ENCODE measurements around the gene CABLES1.

CABLES1 gene

DNA sequence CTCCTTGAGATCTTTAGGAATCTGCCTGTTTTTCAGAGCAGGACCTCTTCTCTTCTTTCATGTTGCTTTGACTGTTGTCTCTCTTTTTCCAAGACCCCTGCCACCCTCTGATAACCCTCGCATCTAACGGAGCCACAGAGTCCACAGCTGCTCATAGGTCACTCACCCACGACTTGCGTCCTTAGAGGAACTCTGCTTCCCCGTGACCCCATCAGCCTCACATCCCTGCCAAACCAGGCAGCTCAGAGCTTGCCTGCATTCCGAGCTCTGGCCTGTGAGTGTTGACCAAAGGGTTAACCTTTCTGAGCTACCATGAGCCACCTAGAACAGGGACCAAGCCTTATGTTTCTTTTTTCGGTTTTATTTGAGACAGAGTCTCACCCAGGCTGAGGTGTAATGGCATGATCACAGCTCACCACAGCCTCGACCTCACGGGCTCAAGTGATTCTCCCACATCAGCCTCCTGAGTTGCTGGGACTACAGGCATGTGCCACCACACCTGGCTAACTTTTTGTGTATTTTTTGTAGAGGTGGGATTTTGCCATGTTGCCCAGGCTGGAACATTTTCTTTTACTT, 36.4 kb downstream of the CABLES1 start:
- no peak for DNase-seq

DNA sequence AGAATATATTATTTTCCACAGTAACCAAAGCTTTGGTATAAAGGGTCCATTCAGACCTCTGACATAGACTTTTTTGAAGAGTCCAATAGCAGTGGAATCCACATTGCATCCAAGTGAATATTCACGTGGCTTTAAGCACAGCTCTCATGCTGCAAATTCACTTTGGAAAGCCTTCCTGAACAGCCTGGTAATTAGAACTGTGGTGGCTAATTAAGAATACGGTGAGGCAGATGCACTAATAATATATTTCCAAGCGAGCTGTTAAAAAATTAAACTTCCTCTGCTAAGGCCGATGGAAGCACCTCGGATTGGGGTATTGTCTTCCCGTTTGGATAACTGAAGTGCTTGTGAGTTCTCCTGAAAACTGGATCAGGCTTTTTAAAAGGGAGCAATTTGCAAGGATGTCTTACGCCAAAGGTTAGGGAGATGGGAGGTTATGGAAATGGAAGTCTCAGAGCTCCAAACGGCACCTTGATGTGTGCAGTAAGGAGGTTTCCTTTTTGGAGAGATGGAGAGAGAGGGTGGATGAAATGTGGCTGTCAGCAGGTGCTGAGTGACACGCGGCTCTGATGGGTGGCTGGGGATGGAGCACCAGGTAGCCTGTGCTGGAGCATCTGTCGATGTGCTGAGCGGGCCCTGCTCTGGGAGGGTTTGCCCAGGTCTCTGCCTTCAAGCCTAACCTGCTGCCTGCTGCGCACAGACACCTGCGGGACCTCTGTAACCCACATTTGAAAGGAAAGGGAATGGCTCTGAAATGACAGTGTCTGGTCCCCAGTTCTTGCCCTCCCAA, 37.5 kb downstream of the CABLES1 start:
- no peak for DNase-seq

DNA sequence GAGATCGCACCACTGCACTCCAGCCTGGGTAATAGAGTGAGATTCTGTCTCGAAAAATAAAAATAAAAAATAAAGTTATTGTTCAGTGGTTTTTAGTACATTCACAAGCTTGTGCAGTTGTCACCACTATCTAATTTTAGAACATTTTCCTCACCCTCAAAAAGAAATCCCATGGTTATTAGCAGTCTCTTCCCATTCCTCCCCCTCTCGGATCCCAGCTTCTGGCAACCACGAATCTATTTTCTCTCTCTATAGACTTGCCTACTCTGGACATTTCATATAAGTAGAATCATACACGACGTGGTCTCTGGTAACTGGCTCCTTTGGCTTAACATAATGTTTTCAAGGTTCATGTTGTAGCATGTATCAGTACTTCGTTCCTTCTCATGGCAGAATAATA, 38.6 kb downstream of the CABLES1 start:
- DNase-seq: no peak

DNA sequence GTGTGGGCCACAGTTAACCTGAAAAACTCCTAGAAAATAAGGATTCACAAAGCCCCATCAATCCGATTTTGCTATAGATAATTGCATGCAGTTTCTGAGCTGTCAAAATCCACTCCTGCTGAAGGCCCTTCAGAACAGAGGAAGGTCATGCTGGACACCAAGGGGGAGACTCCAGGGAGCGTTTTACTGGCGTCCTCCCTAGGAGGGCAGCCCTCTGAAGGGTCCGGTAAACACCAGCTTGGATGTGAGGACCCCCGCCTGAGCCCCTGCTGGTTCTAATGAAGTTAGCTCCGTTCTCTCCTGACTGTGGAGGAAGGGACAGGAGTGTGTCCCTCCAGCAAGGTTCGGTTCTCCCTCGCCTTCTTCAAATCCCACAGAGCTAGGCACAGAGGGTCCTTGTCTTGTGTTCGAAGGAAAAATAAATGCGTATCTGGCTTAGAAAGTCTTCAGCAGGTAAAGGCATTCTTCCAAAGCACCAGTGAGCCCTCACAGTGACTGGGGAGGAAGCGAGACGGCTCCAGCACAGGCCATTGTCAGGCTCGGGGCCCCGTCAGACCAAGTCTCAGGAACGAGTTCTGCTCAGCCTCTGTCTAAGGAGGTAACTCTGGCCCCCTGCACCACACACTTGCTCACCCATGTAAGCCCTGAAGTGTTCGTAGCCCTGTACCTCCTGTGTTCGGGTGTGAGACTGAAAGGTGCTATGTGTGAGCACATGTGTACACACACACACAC, 41.6 kb downstream of the CABLES1 start:
- DNase-seq: no peak

DNA sequence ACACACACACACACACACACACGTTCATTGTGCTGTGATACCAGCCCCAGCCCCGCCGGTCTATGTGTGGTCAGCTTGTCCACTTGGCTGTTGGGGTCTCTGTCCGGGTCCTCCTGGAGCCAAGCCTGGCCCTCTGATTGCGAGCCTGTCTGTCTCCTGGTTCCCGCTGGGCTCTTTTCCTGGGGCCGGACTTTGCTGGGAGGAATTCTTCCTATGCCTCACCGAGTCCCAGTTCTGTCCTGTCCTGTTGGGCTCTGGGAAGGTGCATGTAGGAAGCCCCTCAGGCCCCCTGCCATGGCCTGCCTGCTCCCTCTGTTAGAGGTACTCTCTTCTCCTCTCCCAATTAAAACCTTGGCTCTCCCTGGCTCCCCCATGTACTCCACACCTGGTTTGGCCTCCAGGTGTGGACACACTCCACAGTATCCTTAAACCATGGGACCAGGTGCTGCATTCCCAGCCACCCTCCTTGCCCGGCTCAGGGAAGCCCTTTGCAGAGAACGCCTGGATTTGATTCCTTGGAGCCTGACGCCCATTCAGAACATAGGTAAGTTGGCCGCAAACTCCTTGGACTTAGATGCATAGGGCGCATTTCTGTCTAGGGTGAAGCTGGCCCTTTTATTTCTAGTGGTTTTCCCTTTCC, 42.3 kb downstream of the CABLES1 start:
- no peak for DNase-seq

DNA sequence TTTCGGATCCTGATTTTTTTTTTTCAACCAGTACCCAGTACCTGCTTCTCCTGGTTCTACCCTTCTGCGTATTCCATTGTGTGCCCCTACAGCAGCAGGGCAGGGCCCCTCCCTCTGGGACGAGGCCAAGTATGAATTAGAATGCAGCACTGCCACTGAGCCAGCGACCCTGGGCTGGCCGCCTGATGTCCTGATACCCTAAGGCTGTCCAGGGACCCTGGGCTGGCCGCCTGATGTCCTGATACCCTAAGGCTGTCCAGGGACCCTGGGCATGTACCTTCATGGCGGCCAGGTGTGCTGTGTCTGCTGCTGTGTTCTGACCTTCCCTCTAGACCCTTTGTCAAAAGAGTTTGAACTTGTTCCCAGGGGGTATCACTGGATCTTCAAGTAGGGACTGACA, 42.9 kb downstream of the CABLES1 start:
- no peak for DNase-seq

DNA sequence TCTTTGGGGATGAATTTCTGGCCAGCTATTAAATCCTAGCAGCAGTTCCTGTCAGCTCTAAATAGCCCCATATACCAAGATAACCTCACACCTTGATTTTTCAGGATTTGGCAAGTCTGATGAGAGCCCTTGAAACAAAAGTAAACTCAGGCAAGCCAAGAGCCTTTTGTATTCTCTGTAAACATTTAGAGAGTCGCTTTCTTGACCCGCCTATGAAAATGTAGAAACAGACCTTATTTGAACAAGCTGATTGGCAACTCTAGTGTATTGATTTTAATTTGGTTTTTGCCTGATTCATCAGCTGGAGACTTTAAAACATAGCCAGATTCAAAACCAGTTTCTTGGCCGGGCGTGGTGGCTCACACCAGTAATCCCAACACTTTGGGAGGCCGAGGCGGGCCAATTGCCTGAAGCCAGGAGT, 43.4 kb downstream of the CABLES1 start:
- no peak for DNase-seq

DNA sequence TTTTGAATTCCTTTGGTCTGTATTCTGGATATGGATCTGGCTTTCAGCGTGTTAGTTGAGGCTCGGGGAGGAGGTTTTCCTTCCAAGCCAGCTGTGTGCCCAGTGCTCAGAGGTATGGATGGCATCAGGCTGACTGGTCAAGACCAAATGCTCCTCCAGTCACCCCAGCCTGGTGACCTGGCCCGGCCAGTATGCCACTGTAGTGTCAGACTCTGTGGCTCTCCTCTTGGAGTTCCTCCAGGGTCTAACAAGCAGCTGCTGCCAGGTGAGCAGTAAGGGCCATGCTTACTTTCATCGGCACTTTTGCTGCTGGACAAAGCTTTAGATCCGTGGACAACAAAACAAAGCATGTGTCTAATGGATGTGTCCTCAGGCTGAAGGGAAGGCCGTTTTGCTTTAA, 44.1 kb downstream of the CABLES1 start:
- DNase-seq: no peak

DNA sequence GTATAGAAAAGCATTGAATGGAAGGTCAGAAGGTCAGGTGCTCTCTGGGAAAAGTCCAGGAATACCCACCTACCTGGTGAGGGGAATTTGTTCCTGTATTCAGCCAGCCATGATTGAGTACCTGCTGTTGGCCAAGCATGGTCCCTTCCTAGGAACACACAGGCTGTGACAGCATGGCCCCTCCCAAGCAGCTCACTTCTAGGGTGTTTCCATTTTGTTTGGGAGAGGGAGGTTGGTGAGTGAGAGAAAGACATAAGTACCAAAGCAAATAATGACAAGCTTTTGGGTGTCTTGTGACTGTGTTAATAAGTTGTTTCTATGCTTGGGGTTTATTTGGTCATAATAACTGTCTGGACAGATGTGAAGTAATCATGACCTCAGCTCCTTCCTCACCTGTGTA, 46.3 kb downstream of the CABLES1 start:
- no peak for DNase-seq

DNA sequence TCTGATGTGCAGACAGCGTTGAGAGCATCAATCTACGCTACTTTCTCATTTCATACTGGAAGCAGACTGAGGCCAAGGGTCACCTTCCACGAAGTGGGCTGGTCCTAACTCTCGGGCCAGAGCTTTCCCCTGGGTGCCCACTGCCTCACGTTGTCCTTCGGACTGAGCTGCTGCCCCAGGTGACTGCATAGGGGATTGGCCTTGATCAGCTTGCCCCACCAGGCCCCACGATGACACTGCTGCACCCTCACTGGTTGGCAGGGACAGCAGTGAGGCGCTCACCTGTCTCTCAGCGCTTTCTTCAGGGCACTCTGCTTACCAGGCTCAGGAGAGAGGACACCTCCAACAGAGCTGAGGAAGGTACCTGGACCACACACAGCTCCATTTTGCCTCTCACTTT, 47.3 kb downstream of the CABLES1 start:
- no peak for DNase-seq

DNA sequence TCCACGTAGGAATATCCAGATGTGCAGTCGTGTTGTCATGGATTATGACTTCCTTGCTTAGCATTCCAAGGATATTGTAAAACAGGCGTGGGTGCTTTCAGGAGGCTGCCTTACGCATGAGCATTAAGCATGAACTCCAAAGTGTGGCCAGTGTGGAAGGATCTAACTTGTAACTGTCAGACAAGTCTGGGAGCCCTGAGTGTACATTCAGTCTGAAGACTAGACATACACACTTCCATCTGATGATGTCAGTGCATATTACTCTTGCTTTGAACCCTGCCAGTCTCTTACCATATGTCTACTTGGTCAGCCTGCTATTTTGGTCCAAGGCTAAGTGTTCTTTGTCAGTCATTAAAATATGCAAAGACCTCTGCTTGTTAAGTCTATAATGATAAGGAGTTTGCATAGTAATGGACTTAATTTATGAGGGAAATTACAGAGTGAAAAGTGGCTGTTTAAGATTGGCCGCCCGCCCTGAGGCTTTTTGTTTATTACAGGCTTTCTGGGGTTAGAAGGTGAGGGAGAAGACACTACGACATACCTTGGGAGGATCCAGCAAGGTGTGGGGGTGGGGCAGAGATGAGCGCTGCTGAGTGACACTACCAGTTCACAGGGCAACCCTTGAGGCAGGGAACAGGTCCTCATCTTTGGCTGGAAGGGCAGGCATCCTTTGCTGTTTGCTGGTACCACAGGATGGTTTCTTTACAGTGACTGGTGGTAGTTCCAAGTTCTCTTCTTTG, 48.3 kb downstream of the CABLES1 start:
- no peak for DNase-seq

DNA sequence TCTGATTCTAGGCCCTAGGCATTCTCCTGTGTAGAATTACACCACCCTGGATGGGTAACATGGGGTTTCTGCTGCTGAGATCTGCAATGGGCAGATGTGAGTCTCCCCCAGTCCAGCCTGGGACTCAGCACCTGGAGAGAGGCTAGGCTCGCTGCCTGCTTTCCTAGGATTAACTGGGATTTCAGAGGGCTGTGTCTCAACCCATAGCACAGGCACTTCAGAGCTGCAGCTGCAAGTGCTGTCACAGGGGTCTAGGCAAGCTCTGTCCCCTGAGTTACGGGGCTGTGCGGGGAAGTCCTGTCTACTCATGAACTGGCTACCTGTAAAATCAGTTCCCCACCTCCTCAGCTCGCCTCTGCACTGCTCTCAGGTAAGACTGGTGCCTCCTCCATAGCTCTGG, 51.5 kb downstream of the CABLES1 start:
- no peak for DNase-seq

DNA sequence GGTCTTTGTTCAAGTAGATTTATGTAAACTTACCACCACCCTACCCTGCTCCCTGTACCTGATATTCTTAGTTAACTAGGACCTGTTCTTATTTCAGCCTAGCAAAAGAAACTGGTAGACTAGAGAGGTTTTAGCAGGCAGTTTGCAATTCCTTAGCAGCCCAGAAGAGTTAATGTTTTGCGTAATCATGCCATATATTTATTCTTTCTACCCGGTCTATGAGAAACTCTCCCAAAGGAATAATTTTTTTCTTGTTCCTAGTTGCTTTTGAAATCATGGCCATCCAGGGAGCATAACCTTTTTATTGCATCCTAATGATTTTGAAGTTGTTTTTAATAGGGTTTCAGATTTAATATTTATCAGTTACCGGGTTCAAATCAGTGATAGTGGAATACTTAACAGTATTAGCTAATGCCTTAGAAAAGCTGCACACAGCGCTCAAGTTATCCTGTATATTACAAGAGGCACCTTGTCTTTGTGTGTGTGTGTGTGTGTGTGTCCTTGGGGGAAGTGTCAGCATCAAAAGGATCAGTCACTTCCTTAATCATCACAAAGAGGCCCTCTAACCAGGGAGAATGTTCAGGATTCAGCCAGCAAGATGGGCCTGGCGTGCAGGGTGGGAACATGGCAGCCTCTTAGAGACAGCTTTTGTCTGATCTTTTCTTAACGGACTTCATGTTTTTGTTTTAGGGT, 52.9 kb downstream of the CABLES1 start:
- no peak for DNase-seq

DNA sequence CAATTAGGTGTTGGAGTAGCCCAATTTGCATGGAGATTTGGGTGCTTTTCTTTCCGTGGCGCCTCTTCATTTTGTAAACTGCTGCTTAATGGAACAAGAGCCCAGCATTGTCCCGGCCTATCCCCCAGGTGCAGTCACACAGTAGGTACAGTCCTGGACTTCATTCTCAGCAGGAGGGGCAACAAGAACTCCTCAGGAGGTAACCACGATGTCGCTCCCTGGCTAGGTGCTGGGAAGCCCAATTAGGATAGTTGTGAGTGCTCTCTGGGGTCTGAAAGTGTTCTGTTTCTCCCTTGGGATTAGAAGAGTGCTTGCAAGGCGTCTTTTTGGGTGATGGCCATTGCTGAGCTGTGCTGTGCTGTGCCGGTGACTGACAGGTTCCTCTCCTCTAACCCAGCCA, 53.8 kb downstream of the CABLES1 start:
- no peak for DNase-seq

DNA sequence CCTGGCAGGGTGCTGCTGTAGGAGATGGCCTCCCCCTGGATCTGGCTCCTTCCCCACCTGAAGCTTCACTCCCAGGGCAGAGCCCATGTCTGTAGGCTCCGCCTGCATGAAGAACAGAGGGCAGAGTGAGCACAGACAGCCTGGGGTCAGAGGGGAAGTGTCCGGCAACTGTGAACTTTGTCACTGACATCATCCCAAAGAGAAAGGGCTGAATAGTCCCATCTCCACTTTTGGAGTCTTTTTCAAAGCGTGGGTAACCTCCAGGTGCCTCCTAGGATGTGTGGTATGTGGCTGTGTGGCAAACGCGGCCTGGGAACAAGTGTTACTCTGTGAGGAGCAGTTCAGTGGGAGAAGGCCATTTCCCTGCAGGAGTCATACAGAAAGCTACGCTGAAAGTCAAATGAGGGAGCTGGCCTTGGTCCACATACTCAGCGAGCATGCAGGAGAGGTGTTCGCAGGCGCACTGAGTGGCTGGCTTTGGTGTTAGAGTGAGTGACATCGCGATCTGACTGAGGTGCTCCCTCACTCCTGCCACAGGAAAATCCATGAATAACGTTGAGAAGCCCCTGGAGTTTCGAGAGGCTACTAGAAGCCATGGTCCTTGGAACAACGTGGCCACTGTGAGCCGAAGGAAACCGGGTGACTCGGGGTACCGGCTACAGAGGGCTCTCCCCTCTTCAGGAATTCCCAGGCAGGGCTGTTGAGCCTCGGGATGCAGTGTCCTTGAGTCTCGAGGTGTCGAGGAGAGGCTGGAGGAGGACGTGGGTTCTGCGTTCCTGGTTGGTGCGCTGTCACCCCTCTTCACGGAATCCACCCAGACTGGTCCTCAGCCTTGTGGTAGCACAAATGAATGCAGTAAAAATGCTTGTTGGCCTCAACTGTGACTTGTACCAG, 54.7 kb downstream of the CABLES1 start:
- no peak for DNase-seq

DNA sequence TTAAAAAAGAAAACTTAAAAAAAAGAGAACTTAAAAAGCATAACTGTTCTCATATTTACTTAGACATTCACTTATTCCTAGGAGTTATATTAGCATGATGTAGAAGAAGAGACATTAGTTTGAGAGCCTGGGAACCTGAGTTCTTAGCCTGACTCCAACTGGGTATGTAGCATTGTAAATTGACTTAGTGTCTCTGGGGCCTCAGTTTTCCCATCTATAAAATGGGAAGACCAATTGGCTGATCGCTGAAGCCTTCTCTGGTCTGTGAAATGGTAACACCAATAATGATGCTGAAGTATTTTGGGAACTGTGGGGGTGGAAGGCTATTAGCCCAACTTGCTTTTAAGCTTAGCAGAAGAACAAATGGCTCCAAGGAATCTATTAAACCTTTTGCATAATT, 55.9 kb downstream of the CABLES1 start:
- DNase-seq: no peak

DNA sequence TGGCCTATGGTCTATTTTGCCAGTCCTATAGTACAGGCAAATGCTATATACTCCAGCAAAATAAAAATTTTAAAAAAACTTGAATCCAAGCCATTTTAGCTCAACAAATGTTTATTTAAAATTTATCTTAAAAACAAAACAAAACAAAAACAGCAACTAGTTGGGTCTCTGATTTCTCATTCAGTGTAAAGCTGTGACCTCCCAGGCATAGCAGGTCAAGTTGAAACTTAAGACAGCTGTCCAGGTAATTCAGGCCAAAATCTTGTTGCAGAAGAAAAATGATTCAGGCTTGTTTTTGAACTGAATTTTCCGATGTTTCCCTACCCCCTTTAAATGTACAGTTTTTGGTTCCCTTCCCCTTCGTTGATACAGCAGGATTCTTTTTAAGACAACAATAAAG, 58.5 kb downstream of the CABLES1 start:
- no peak for DNase-seq

DNA sequence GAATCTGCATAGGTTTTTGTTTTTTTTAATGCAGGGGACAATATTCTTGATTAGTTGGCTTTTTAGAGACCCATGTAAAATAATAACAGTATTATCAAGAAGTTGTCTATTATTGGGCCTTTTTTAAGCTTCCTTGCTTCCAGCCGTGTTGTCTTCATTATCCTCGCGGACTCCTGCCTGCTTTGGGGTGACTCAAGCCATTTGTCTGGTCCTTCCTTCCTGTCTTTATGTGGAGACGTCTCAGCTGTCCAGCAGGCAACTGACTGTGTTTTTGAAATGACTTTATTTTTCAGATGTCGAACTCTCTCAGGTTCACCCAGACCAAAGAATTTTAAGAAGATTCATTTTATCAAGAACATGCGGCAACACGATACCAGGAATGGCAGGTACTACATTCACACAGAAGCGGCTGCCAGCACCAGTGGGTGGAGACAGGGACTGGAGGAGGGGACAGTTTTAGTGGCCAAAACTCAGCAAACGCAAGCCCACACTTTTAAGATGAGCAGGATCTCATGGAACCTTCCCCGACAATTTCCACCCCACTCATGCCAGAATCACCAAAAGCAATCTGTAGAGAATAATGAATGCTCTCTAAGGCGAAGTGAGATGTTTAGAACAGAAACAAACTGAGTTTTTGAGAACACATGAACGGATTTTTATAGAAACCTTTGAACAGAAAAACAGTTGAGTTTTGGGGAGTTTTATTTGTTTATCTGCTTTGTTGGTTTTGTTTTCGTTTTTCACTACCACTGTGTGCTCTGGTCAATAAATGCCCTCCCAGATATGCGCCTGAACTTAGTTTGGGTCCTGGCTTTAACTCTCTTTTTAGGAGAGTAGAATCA, 59.1 kb downstream of the CABLES1 start:
- DNase-seq: no peak

DNA sequence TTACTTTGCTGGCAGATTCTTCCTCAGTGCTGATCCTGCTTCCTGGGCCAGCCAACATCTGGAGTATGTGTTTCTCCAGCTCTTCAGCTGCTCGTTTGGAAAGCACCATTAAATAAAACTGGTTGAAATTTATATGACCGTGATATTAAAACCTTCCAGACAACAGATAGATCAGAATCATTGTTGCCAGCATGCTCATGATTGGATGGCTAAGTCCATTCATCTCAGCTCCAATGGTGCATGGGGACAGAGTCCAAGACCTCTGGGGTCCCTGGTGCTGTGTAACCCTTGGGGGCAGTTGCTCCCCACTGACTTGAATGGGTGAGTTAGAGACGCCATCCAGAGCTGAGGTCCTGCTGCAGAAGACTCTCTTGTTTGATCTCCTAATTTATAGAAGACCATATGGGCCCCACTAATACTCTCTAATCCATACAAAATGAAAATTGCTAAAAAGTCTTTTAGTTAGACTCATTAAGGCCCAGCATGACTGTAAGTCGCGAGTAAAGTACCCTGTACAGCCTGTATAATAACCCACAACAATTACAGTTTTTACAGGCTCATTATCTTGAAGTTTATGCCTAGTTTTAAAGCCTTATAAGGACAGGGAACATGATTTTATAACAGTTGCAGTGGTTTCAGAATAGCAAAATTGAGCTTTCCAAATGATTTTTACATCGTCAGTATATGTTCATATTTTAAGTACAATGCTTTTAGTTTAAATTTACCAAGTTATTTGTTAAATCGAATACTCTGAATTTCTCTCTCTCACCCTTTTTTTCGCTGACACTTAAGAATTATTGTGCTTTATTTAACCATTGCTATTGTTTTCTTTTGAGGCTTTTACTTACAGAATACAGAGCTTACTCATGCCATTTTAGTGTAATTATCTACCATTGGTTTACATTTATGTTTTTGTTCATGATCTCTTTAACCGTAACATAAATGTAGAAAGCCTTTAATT, 60.0 kb downstream of the CABLES1 start:
- no peak for DNase-seq

Data from activated CD4-positive, alpha-beta T cell treated with anti-CD3 and anti-CD28 coated beads for 4 hours (primary cell).